ENCODE results near the gene FAT1. TPM values are rescaled to one million over a fixed set of nuclear protein-coding genes. Genes with fewer than 3 reads are reported as not detected.
A peak's percentile ranks its signal among the peaks of the same experiment; 100 is the strongest.

Gene FAT1
- total RNA-seq, 1 experiment from 2014 or later: 92.4 TPM

- TF ChIP-seq, protein P1, sequence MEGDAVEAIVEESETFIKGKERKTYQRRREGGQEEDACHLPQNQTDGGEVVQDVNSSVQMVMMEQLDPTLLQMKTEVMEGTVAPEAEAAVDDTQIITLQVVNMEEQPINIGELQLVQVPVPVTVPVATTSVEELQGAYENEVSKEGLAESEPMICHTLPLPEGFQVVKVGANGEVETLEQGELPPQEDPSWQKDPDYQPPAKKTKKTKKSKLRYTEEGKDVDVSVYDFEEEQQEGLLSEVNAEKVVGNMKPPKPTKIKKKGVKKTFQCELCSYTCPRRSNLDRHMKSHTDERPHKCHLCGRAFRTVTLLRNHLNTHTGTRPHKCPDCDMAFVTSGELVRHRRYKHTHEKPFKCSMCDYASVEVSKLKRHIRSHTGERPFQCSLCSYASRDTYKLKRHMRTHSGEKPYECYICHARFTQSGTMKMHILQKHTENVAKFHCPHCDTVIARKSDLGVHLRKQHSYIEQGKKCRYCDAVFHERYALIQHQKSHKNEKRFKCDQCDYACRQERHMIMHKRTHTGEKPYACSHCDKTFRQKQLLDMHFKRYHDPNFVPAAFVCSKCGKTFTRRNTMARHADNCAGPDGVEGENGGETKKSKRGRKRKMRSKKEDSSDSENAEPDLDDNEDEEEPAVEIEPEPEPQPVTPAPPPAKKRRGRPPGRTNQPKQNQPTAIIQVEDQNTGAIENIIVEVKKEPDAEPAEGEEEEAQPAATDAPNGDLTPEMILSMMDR (conservative IDR thresholded peaks at IDR 0.05; ENCODE audit: low read depth, low read length): no peak
- TF ChIP-seq EZH2phosphoT487 (IDR thresholded peaks at IDR 0.05; ENCODE audit: borderline replicate concordance, low read length) (no peak), EZH2 (IDR thresholded peaks at IDR 0.05; ENCODE audit: low read length, unreplicated experiment) (no peak)
- Histone ChIP-seq H3K79me2 (ENCODE audit: low read length) (peaks cover 98% of the 10 kb centered on the region), H3K27ac (ENCODE audit: low read length) (no peak overlapping the region), H4K20me1 (ENCODE audit: low read length) (peaks cover 11% of the 10 kb centered on the region; the same call in 1 of the 2 replicates), H3K36me3 (ENCODE audit: low read depth, low read length) (no peaks in the 10 kb centered on the region; the same call in 1 of the 2 replicates), H2AFZ (ENCODE audit: low read length) (no peak overlapping the region), H3K4me1 (ENCODE audit: insufficient read depth, low read length) (peaks cover 12% of the 10 kb centered on the region), H3K27me3 (ENCODE audit: low read length) (no peaks in the 10 kb centered on the region), H3K9ac (ENCODE audit: low read length) (no peak overlapping the region), H3K9me3 (ENCODE audit: low read length) (no peaks in the 10 kb centered on the region), H3K4me3 (ENCODE audit: low read length) (no peak overlapping the region), H3F3A (ENCODE audit: low read length, unreplicated experiment) (no peaks in the 10 kb centered on the region), H3K4me2 (ENCODE audit: low read length) (no peak overlapping the region), H3K9me2 (replicated peaks; ENCODE audit: low read length) (no peaks in the 10 kb centered on the region)
- ATAC-seq (no peak), DNase-seq (no peak)
- CTCF ChIA-PET: no interaction called here
- no TSS peak for BruUV-seq (replicated peaks)
- POLR2A ChIA-PET (ENCODE audit: unreplicated experiment): no interaction called here
- intact Hi-C loops (cut with micrococcal nuclease): no loop called here
These were observed 23.7 kb downstream of the FAT1 start for GRCh38 chr4:186699881-186700397.

DNA sequence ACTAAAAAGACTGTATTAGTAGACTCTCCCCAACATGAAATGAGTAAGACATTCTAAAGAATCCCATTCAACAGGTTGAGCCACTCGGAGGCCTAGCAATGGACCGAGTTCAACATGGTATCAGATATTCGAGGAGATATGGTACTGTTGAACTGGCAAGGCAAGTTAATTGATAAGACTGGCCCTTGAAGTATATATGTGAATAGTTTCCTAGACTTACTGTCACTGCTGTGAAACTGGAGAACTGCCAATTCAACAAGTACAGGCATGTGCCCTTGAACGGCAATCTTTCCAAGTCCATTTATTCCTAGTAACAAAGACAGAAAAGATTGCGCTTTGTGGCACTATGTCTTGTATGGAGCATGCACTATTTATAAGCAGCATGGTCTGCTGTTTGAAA, 24.4 kb downstream of the FAT1 start:
- Histone ChIP-seq H2AFZ (ENCODE audit: low read length) (no peak overlapping the region), H3K9me2 (replicated peaks; ENCODE audit: low read length) (no peaks in the 10 kb centered on the region), H3K4me3 (ENCODE audit: low read length) (no peak overlapping the region), H3K27me3 (ENCODE audit: low read length) (no peaks in the 10 kb centered on the region), H3F3A (ENCODE audit: low read length, unreplicated experiment) (no peaks in the 10 kb centered on the region), H3K36me3 (ENCODE audit: low read depth, low read length) (no peaks in the 10 kb centered on the region; the same call in 1 of the 2 replicates), H3K4me1 (ENCODE audit: insufficient read depth, low read length) (peaks cover 12% of the 10 kb centered on the region), H3K9ac (ENCODE audit: low read length) (no peak overlapping the region), H3K27ac (ENCODE audit: low read length) (no peak overlapping the region), H3K4me2 (ENCODE audit: low read length) (no peak overlapping the region; the same call in 1 of the 2 replicates), H3K9me3 (ENCODE audit: low read length) (no peaks in the 10 kb centered on the region), H3K79me2 (ENCODE audit: low read length) (peaks cover 98% of the 10 kb centered on the region), H4K20me1 (ENCODE audit: low read length) (peaks cover 11% of the 10 kb centered on the region; the same call in 1 of the 2 replicates)
- ChIA-PET POLR2A (ENCODE audit: unreplicated experiment) (no interaction called here), CTCF (interaction anchor here (0.5 kb wide), 1 partner anchor 14 kb away, joined by 3 read pairs; no protein-coding TSS in a partner anchor)
- BruUV-seq (replicated peaks): no TSS peak
- TF ChIP-seq EZH2phosphoT487 (IDR thresholded peaks at IDR 0.05; ENCODE audit: borderline replicate concordance, low read length): no peak
- TF ChIP-seq, protein P1 (conservative IDR thresholded peaks at IDR 0.05; ENCODE audit: low read depth, low read length): no peak
- TF ChIP-seq EZH2 (IDR thresholded peaks at IDR 0.05; ENCODE audit: low read length, unreplicated experiment): no peak
- intact Hi-C loops (cut with micrococcal nuclease): no loop called here
- DNase-seq: peak; percentile 37
- no peak for ATAC-seq

DNA sequence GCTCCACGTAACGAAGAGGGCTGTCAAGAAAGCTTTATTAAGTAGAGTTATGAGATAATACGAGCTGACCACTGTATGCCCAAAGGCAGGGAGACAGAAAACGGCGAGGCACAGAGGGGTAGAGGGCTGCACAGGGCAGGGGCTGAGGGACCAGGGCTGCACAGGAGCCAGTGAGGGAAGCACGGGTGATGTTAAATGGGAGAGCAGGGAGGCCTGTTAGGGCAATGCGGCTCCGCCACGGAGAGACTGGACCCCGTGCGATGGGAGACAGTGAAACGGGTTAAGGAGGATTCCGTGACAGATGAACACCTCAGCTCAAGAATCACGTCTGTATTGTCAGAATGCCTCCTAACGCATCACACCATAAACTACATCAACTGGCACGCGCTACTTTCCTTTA, 25.1 kb downstream of the FAT1 start:
- Histone ChIP-seq H3F3A (ENCODE audit: low read length, unreplicated experiment) (no peaks in the 10 kb centered on the region), H3K9me3 (ENCODE audit: low read length) (no peaks in the 10 kb centered on the region), H3K79me2 (ENCODE audit: low read length) (peaks cover 98% of the 10 kb centered on the region), H3K4me2 (ENCODE audit: low read length) (no peak overlapping the region), H3K9me2 (replicated peaks; ENCODE audit: low read length) (0 out of 2 replicates have a peak, but pooled peaks cover 4% of the 10 kb centered on the region), H3K4me1 (ENCODE audit: insufficient read depth, low read length) (peaks cover 19% of the 10 kb centered on the region), H3K4me3 (ENCODE audit: low read length) (no peak overlapping the region), H3K9ac (ENCODE audit: low read length) (no peak overlapping the region), H3K36me3 (ENCODE audit: low read depth, low read length) (no peaks in the 10 kb centered on the region; the same call in 1 of the 2 replicates), H3K27me3 (ENCODE audit: low read length) (no peaks in the 10 kb centered on the region), H4K20me1 (ENCODE audit: low read length) (peaks cover 16% of the 10 kb centered on the region; the same call in 1 of the 2 replicates), H3K27ac (ENCODE audit: low read length) (no peak overlapping the region), H2AFZ (ENCODE audit: low read length) (no peak overlapping the region)
- DNase-seq (no peak), ATAC-seq (no peak)
- POLR2A ChIA-PET (ENCODE audit: unreplicated experiment): no interaction called here
- no peak for TF ChIP-seq EZH2phosphoT487 (IDR thresholded peaks at IDR 0.05; ENCODE audit: borderline replicate concordance, low read length)
- TF ChIP-seq EZH2 (IDR thresholded peaks at IDR 0.05; ENCODE audit: low read length, unreplicated experiment): no peak
- TF ChIP-seq, protein P1 (conservative IDR thresholded peaks at IDR 0.05; ENCODE audit: low read depth, low read length): no peak
- intact Hi-C loops (cut with micrococcal nuclease): no loop called here
- BruUV-seq (replicated peaks): no TSS peak
- CTCF ChIA-PET: no interaction called here

Data from PC-3 (cell line).